Mesendoderm (in vitro differentiated cells): ENCODE data around the gene POLR1H.
A peak's percentile ranks its signal among the peaks of the same experiment; 100 is the strongest.

Source experiments
- DNase-seq: peaks from one replicate; pipeline ENCODE4 v3.0.0; 2013
- H2AK5ac ChIP-seq: 2 replicates; pipeline ENCODE4 v1.6.1; 2013; ENCODE audit warnings: low read length, inconsistent platforms
- H2BK120ac ChIP-seq: 2 replicates; pipeline ENCODE4 v1.6.1; 2013; ENCODE audit warnings: low read depth, mild to moderate bottlenecking, low read length, moderate library complexity, mixed read lengths
- H2BK15ac ChIP-seq: replicated peaks from 2 replicates; pipeline ENCODE4 v1.6.1; 2013; ENCODE audit warnings: low read depth, mild to moderate bottlenecking, moderate library complexity
- H2BK5ac ChIP-seq: 2 replicates; pipeline ENCODE4 v1.6.1; 2013; ENCODE audit warnings: low read length, inconsistent platforms
- H3K18ac ChIP-seq: 2 replicates; pipeline ENCODE4 v1.6.1; 2013; ENCODE audit warnings: mild to moderate bottlenecking, low read length, mixed read lengths
- H3K23ac ChIP-seq: one replicate; pipeline ENCODE4 v1.6.1; 2013; ENCODE audit warnings: low read length
- H3K27ac ChIP-seq: 2 replicates; pipeline ENCODE4 v1.5.1; 2013; ENCODE audit warnings: low read depth, mild to moderate bottlenecking, inconsistent platforms, low read length, moderate library complexity
- H3K27me3 ChIP-seq: 2 replicates; pipeline ENCODE4 v1.6.1; 2013; ENCODE audit warnings: low read length, control low read depth, mild to moderate bottlenecking, inconsistent platforms; ENCODE audit not compliant: insufficient read depth, poor library complexity
- H3K36me3 ChIP-seq: 2 replicates; pipeline ENCODE4 v1.6.1; 2013; ENCODE audit warnings: low read length, inconsistent platforms; ENCODE audit not compliant: control insufficient read depth, insufficient read depth
- H3K4ac ChIP-seq: one replicate; pipeline ENCODE4 v1.6.1; 2013; ENCODE audit warnings: low read depth, mild to moderate bottlenecking, low read length, moderate library complexity
- H3K4me1 ChIP-seq: 2 replicates; pipeline ENCODE4 v1.6.1; 2013; ENCODE audit warnings: low read depth, low read length, inconsistent platforms; ENCODE audit not compliant: control insufficient read depth
- H3K4me2 ChIP-seq: 2 replicates; pipeline ENCODE4 v1.6.1; 2013; ENCODE audit warnings: low read length
- H3K4me3 ChIP-seq: 2 replicates; pipeline ENCODE4 v1.5.1; 2013; ENCODE audit warnings: mild to moderate bottlenecking, low read length
- H3K56ac ChIP-seq: one replicate; pipeline ENCODE4 v1.6.1; 2013; ENCODE audit warnings: low read length
- H3K79me1 ChIP-seq: 2 replicates; pipeline ENCODE4 v1.6.1; 2013; ENCODE audit warnings: low read length, inconsistent platforms
- H3K79me2 ChIP-seq: 2 replicates; pipeline ENCODE4 v1.6.1; 2013; ENCODE audit warnings: mild to moderate bottlenecking, low read length; ENCODE audit not compliant: control insufficient read depth, insufficient read depth
- H3K9ac ChIP-seq: 2 replicates; pipeline ENCODE4 v1.6.1; 2013; ENCODE audit warnings: low read length, inconsistent platforms
- H4K5ac ChIP-seq: one replicate; pipeline ENCODE4 v1.6.1; 2013; ENCODE audit warnings: low read length
- H4K8ac ChIP-seq: one replicate; pipeline ENCODE4 v1.6.1; 2013; ENCODE audit warnings: low read depth, mild to moderate bottlenecking, control low read depth, low read length, moderate library complexity
- WGBS: extraction: QIAGEN DNeasy Blood & Tissue Kit; methylation state at CpG from one replicate; pipeline ENCODE4 v1.1.7; 2013; ENCODE audit warnings: low lambda C conversion rate, missing lambda C conversion rate; ENCODE audit not compliant: insufficient coverage; ENCODE audit errors: extremely low coverage; 5-methylcytosine and 5-hydroxymethylcytosine counted together

Gene POLR1H

GRCh38 chr6:30093951-30094661 lies 33.0 kb downstream of the POLR1H start:
- no peak overlapping the region for H4K5ac ChIP-seq
- no peak overlapping the region for H3K4ac ChIP-seq
- no CpG with 5 or more reads among the region's 5 CpGs for WGBS
- no peaks in the 10 kb centered on the region for H3K36me3 ChIP-seq
- H3K23ac ChIP-seq: no peak overlapping the region
- no peak for DNase-seq
- peaks cover 6% of the 10 kb centered on the region for H3K27me3 ChIP-seq
- H3K18ac ChIP-seq: no peak overlapping the region
- no peak overlapping the region for H2BK5ac ChIP-seq
- no peak overlapping the region for H2AK5ac ChIP-seq
- no peak overlapping the region for H3K56ac ChIP-seq
- no peak overlapping the region for H2BK120ac ChIP-seq
- no peak overlapping the region for H3K9ac ChIP-seq
- H3K4me3 ChIP-seq: no peak overlapping the region
- no peak overlapping the region for H3K4me2 ChIP-seq
- H2BK15ac ChIP-seq: no peak overlapping the region
- no peak overlapping the region for H3K27ac ChIP-seq
- H3K79me1 ChIP-seq: no peaks in the 10 kb centered on the region
- no peaks in the 10 kb centered on the region for H3K4me1 ChIP-seq
- no peaks in the 10 kb centered on the region for H3K79me2 ChIP-seq
- H4K8ac ChIP-seq: no peak overlapping the region

GRCh38 chr6:30096829-30097228 lies 35.8 kb downstream of the POLR1H start:
- H3K4me1 ChIP-seq: no peaks in the 10 kb centered on the region
- H3K4ac ChIP-seq: no peak overlapping the region
- no peaks in the 10 kb centered on the region for H3K79me2 ChIP-seq
- no peak overlapping the region for H3K4me3 ChIP-seq
- H4K5ac ChIP-seq: no peak overlapping the region
- H4K8ac ChIP-seq: no peak overlapping the region
- H3K36me3 ChIP-seq: no peaks in the 10 kb centered on the region
- DNase-seq: no peak
- no peak overlapping the region for H2AK5ac ChIP-seq
- peaks cover 30% of the 10 kb centered on the region for H3K27me3 ChIP-seq
- H2BK120ac ChIP-seq: no peak overlapping the region
- no peak overlapping the region for H2BK15ac ChIP-seq
- no peak overlapping the region for H3K9ac ChIP-seq
- no peak overlapping the region for H3K4me2 ChIP-seq
- no peaks in the 10 kb centered on the region for H3K79me1 ChIP-seq
- no peak overlapping the region for H3K23ac ChIP-seq
- H3K56ac ChIP-seq: no peak overlapping the region
- no peak overlapping the region for H2BK5ac ChIP-seq
- no peak overlapping the region for H3K27ac ChIP-seq
- no peak overlapping the region for H3K18ac ChIP-seq
- no CpG with 5 or more reads among the region's 1 CpG for WGBS

- no peak overlapping the region for H3K4me2 ChIP-seq
- no peak overlapping the region for H4K8ac ChIP-seq
- no peak overlapping the region for H2BK120ac ChIP-seq
- H3K79me1 ChIP-seq: no peaks in the 10 kb centered on the region
- no peak overlapping the region for H3K9ac ChIP-seq
- H3K23ac ChIP-seq: no peak overlapping the region
- H3K27ac ChIP-seq: no peak overlapping the region
- H3K36me3 ChIP-seq: no peaks in the 10 kb centered on the region
- H3K27me3 ChIP-seq: peaks cover 30% of the 10 kb centered on the region
- no peaks in the 10 kb centered on the region for H3K79me2 ChIP-seq
- H3K56ac ChIP-seq: no peak overlapping the region
- H2BK15ac ChIP-seq: no peak overlapping the region
- H4K5ac ChIP-seq: no peak overlapping the region
- no CpG with 5 or more reads among the region's 4 CpGs for WGBS
- H2BK5ac ChIP-seq: no peak overlapping the region
- H3K4me1 ChIP-seq: no peaks in the 10 kb centered on the region
- H3K4ac ChIP-seq: no peak overlapping the region
- H3K18ac ChIP-seq: no peak overlapping the region
- H3K4me3 ChIP-seq: no peak overlapping the region
- no peak overlapping the region for H2AK5ac ChIP-seq
- no peak for DNase-seq
These were observed 37.1 kb downstream of the POLR1H start for GRCh38 chr6:30097902-30098768.

- Histone ChIP-seq H3K23ac (no peak overlapping the region), H3K4me2 (no peak overlapping the region), H3K79me1 (no peaks in the 10 kb centered on the region), H3K56ac (no peak overlapping the region), H3K79me2 (no peaks in the 10 kb centered on the region), H3K27me3 (peaks cover 35% of the 10 kb centered on the region), H3K36me3 (no peaks in the 10 kb centered on the region), H4K5ac (no peak overlapping the region), H3K4me1 (no peaks in the 10 kb centered on the region), H2AK5ac (no peak overlapping the region), H3K9ac (no peak overlapping the region), H3K4me3 (no peak overlapping the region), H4K8ac (no peak overlapping the region), H2BK5ac (no peak overlapping the region), H3K4ac (no peak overlapping the region), H2BK15ac (no peak overlapping the region), H3K27ac (no peak overlapping the region), H2BK120ac (no peak overlapping the region), H3K18ac (no peak overlapping the region)
- WGBS: no CpG with 5 or more reads among the region's 8 CpGs
- DNase-seq: no peak
These were observed 39.1 kb downstream of the POLR1H start for GRCh38 chr6:30100154-30100553.

GRCh38 chr6:30100585-30101443 lies 39.7 kb downstream of the POLR1H start:
- Histone ChIP-seq H3K27me3 (peaks cover 33% of the 10 kb centered on the region), H3K79me2 (no peaks in the 10 kb centered on the region), H2AK5ac (no peak overlapping the region), H3K4me1 (no peaks in the 10 kb centered on the region), H4K5ac (no peak overlapping the region), H2BK15ac (no peak overlapping the region), H3K56ac (no peak overlapping the region), H3K4me3 (no peak overlapping the region), H3K4ac (no peak overlapping the region), H3K4me2 (no peak overlapping the region), H3K79me1 (no peaks in the 10 kb centered on the region), H3K9ac (no peak overlapping the region), H3K23ac (no peak overlapping the region), H2BK5ac (no peak overlapping the region), H3K36me3 (no peaks in the 10 kb centered on the region), H3K27ac (no peak overlapping the region), H2BK120ac (no peak overlapping the region), H4K8ac (no peak overlapping the region), H3K18ac (no peak overlapping the region)
- DNase-seq: peak; percentile 29
- no CpG with 5 or more reads among the region's 47 CpGs for WGBS
